ENCODE data around the gene NAALADL2.

GRCh38 chr3:174882789-174883188, 23.7 kb downstream of the NAALADL2 start:
- no peak for TF ChIP-seq CTCF (IDR thresholded peaks at IDR 0.05)
- TF ChIP-seq EZH2phosphoT487 (IDR thresholded peaks at IDR 0.05) = no peak
- TF ChIP-seq EZH2 (IDR thresholded peaks at IDR 0.05) = no peak

Measured in neural progenitor cell (in vitro differentiated cells).